ENCODE results near the gene NOL4L.

Gene NOL4L

GRCh38 chr20:32533732-32534131, 51.4 kb downstream of the NOL4L start:
- Histone ChIP-seq H3F3A (ENCODE audit: insufficient read depth, low read length) (no peaks in the 10 kb centered on the region), H3K27me3 (ENCODE audit: insufficient read depth, low read length) (no peaks in the 10 kb centered on the region), H3K9me3 (ENCODE audit: low read length) (no peaks in the 10 kb centered on the region), H3K9ac (ENCODE audit: low read length) (no peak overlapping the region), H3K9me2 (ENCODE audit: low read depth, low read length) (no peaks in the 10 kb centered on the region), H3K27ac (ENCODE audit: low read depth, low read length, poor library complexity, severe bottlenecking) (no peak overlapping the region), H3K4me1 (ENCODE audit: insufficient read depth, low read length, severe bottlenecking) (peaks cover 40% of the 10 kb centered on the region), H3K36me3 (ENCODE audit: insufficient read depth, low read length) (no peaks in the 10 kb centered on the region), H3K4me3 (ENCODE audit: low read depth, low read length, poor library complexity, severe bottlenecking) (no peak overlapping the region), H2AFZ (ENCODE audit: low read length) (no peak overlapping the region), H3K4me2 (ENCODE audit: low read length) (no peak overlapping the region), H4K20me1 (ENCODE audit: insufficient read depth, low read length) (no peaks in the 10 kb centered on the region), H3K79me2 (ENCODE audit: insufficient read depth, low read length) (no peaks in the 10 kb centered on the region)
- TF ChIP-seq EZH2 (IDR thresholded peaks at IDR 0.05; ENCODE audit: borderline replicate concordance, low read length): no peak
- TF ChIP-seq, protein P1, sequence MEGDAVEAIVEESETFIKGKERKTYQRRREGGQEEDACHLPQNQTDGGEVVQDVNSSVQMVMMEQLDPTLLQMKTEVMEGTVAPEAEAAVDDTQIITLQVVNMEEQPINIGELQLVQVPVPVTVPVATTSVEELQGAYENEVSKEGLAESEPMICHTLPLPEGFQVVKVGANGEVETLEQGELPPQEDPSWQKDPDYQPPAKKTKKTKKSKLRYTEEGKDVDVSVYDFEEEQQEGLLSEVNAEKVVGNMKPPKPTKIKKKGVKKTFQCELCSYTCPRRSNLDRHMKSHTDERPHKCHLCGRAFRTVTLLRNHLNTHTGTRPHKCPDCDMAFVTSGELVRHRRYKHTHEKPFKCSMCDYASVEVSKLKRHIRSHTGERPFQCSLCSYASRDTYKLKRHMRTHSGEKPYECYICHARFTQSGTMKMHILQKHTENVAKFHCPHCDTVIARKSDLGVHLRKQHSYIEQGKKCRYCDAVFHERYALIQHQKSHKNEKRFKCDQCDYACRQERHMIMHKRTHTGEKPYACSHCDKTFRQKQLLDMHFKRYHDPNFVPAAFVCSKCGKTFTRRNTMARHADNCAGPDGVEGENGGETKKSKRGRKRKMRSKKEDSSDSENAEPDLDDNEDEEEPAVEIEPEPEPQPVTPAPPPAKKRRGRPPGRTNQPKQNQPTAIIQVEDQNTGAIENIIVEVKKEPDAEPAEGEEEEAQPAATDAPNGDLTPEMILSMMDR (IDR thresholded peaks at IDR 0.05; ENCODE audit: low read length): no peak

GRCh38 chr20:32532246-32532645, 52.9 kb downstream of the NOL4L start:
- H3K4me1 ChIP-seq (ENCODE audit: insufficient read depth, low read length, severe bottlenecking): peaks cover 40% of the 10 kb centered on the region
- no peaks in the 10 kb centered on the region for H3K79me2 ChIP-seq (ENCODE audit: insufficient read depth, low read length)
- no peak overlapping the region for H3K9ac ChIP-seq (ENCODE audit: low read length)
- TF ChIP-seq EZH2 (IDR thresholded peaks at IDR 0.05; ENCODE audit: borderline replicate concordance, low read length): no peak
- TF ChIP-seq, protein P1 (IDR thresholded peaks at IDR 0.05; ENCODE audit: low read length): no peak
- H3K27ac ChIP-seq (ENCODE audit: low read depth, low read length, poor library complexity, severe bottlenecking): no peak overlapping the region
- H3K9me3 ChIP-seq (ENCODE audit: low read length): no peaks in the 10 kb centered on the region
- no peaks in the 10 kb centered on the region for H4K20me1 ChIP-seq (ENCODE audit: insufficient read depth, low read length)
- H3F3A ChIP-seq (ENCODE audit: insufficient read depth, low read length): no peaks in the 10 kb centered on the region
- no peaks in the 10 kb centered on the region for H3K36me3 ChIP-seq (ENCODE audit: insufficient read depth, low read length)
- H3K27me3 ChIP-seq (ENCODE audit: insufficient read depth, low read length): no peaks in the 10 kb centered on the region
- H3K9me2 ChIP-seq (ENCODE audit: low read depth, low read length): no peaks in the 10 kb centered on the region
- no peak overlapping the region for H3K4me3 ChIP-seq (ENCODE audit: low read depth, low read length, poor library complexity, severe bottlenecking)
- H3K4me2 ChIP-seq (ENCODE audit: low read length): no peak overlapping the region
- no peak overlapping the region for H2AFZ ChIP-seq (ENCODE audit: low read length)

GRCh38 chr20:32528905-32529670, 56.0 kb downstream of the NOL4L start:
- Histone ChIP-seq H3K9me2 (ENCODE audit: low read depth, low read length) (no peaks in the 10 kb centered on the region), H3K9me3 (ENCODE audit: low read length) (no peaks in the 10 kb centered on the region), H3K79me2 (ENCODE audit: insufficient read depth, low read length) (no peaks in the 10 kb centered on the region), H2AFZ (ENCODE audit: low read length) (no peak overlapping the region), H3F3A (ENCODE audit: insufficient read depth, low read length) (no peaks in the 10 kb centered on the region), H3K4me3 (ENCODE audit: low read depth, low read length, poor library complexity, severe bottlenecking) (no peak overlapping the region), H3K4me1 (ENCODE audit: insufficient read depth, low read length, severe bottlenecking) (peaks cover 18% of the 10 kb centered on the region), H4K20me1 (ENCODE audit: insufficient read depth, low read length) (no peaks in the 10 kb centered on the region), H3K4me2 (ENCODE audit: low read length) (no peak overlapping the region), H3K9ac (ENCODE audit: low read length) (no peak overlapping the region), H3K27me3 (ENCODE audit: insufficient read depth, low read length) (no peaks in the 10 kb centered on the region), H3K36me3 (ENCODE audit: insufficient read depth, low read length) (no peaks in the 10 kb centered on the region), H3K27ac (ENCODE audit: low read depth, low read length, poor library complexity, severe bottlenecking) (no peak overlapping the region)
- TF ChIP-seq, protein P1 (IDR thresholded peaks at IDR 0.05; ENCODE audit: low read length): no peak
